ENCODE data around the gene DACT3. TPM values are rescaled to one million over a fixed set of nuclear protein-coding genes. Genes with fewer than 3 reads are reported as not detected.

DACT3 gene
- polyA plus RNA-seq (2013): 13.8 and 15.5 TPM in 2 replicates

- no CpG with 5 or more reads among the region's 61 CpGs for WGBS (ENCODE audit: extremely low coverage, insufficient coverage, insufficient read length)
- Histone ChIP-seq H4K12ac (ENCODE audit: low read depth, low read length) (no peak within 1 kb of the TSS), H3K18ac (ENCODE audit: low read length) (peak within 1 kb of the TSS; percentile 38), H3K27me3 (ENCODE audit: insufficient read depth, low read length) (peaks cover 6% of the 10 kb centered on the region), H4K8ac (ENCODE audit: low read depth, low read length) (peak within 1 kb of the TSS; percentile 46), H2AK5ac (ENCODE audit: low read length) (peak within 1 kb of the TSS; percentile 16), H2BK120ac (ENCODE audit: insufficient read depth, low read length, poor library complexity) (peak within 1 kb of the TSS; percentile 40), H3K14ac (ENCODE audit: low read length) (peak within 1 kb of the TSS; percentile 68), H2BK5ac (ENCODE audit: low read depth, low read length, poor library complexity) (peak within 1 kb of the TSS; percentile 65), H3K9me3 (ENCODE audit: insufficient read depth, low read depth, low read length) (no peaks in the 10 kb centered on the region), H3K27ac (ENCODE audit: low read depth, low read length) (peak within 1 kb of the TSS; percentile 49), H3K79me2 (ENCODE audit: control insufficient read depth, insufficient read depth, low read length, poor library complexity) (peaks cover 3% of the 10 kb centered on the region), H3K4me2 (ENCODE audit: low read length) (peak within 1 kb of the TSS; percentile 99), H3K36me3 (ENCODE audit: control insufficient read depth in 1 of 2, insufficient read depth in 2 of 2, low read length in 2 of 2) (no peaks in the 10 kb centered on the region), H3K23ac (ENCODE audit: low read length) (no peak within 1 kb of the TSS), H2AFZ (ENCODE audit: insufficient read depth, low read length, poor library complexity) (peak within 1 kb of the TSS; percentile 85), H3K79me1 (ENCODE audit: low read length) (peaks cover 8% of the 10 kb centered on the region), H2BK12ac (ENCODE audit: low read length) (peak within 1 kb of the TSS; percentile 9), H3K4me1 (ENCODE audit: control insufficient read depth in 1 of 2, insufficient read depth in 2 of 2, low read length in 2 of 2) (peaks cover 0 to 3% of the 10 kb centered on the region in 2 experiments), H3K9ac (ENCODE audit: low read length) (peak within 1 kb of the TSS; percentile 78), H4K91ac (ENCODE audit: low read depth, low read length) (peak within 1 kb of the TSS; percentile 86), H3K4ac (ENCODE audit: low read depth, low read length) (peak within 1 kb of the TSS; percentile 33), H3K4me3 (ENCODE audit: low read depth, low read length) (peak within 1 kb of the TSS; percentile 88)
- DNase-seq: peak; percentile 100
Observed at GRCh38 chr19:46661020-46661731, at the start of gene DACT3. TSS of gene DACT3 (minus strand) at chr19:46661182. CDS start at chr19:46661064, 118 bp downstream.

GRCh38 chr19:46710687-46711086 lies 49.7 kb upstream of the DACT3 start:
- H3K14ac ChIP-seq (ENCODE audit: low read length): no peak overlapping the region
- no peak overlapping the region for H3K23ac ChIP-seq (ENCODE audit: low read length)
- no peak overlapping the region for H4K12ac ChIP-seq (ENCODE audit: low read depth, low read length)
- no peak for DNase-seq
- H2BK12ac ChIP-seq (ENCODE audit: low read length): no peak overlapping the region
- H3K36me3 ChIP-seq (ENCODE audit: control insufficient read depth in 1 of 2, insufficient read depth in 2 of 2, low read length in 2 of 2): peaks cover 40 to 43% of the 10 kb centered on the region in 2 experiments
- H3K9me3 ChIP-seq (ENCODE audit: insufficient read depth, low read depth, low read length): no peaks in the 10 kb centered on the region
- no peak overlapping the region for H3K27ac ChIP-seq (ENCODE audit: low read depth, low read length)
- peaks cover 0 to 3% of the 10 kb centered on the region in 2 experiments for H3K4me1 ChIP-seq (ENCODE audit: control insufficient read depth in 1 of 2, insufficient read depth in 2 of 2, low read length in 2 of 2)
- no peak overlapping the region for H3K9ac ChIP-seq (ENCODE audit: low read length)
- no peak overlapping the region for H3K4ac ChIP-seq (ENCODE audit: low read depth, low read length)
- no peak overlapping the region for H2AK5ac ChIP-seq (ENCODE audit: low read length)
- H3K18ac ChIP-seq (ENCODE audit: low read length): peak overlapping the region; percentile 6
- H3K79me1 ChIP-seq (ENCODE audit: low read length): peaks cover 13% of the 10 kb centered on the region
- H3K4me3 ChIP-seq (ENCODE audit: low read depth, low read length): no peak overlapping the region
- no peak overlapping the region for H4K91ac ChIP-seq (ENCODE audit: low read depth, low read length)
- H2BK5ac ChIP-seq (ENCODE audit: low read depth, low read length, poor library complexity): no peak overlapping the region
- H2BK120ac ChIP-seq (ENCODE audit: insufficient read depth, low read length, poor library complexity): no peak overlapping the region
- H3K27me3 ChIP-seq (ENCODE audit: insufficient read depth, low read length): no peaks in the 10 kb centered on the region
- H4K8ac ChIP-seq (ENCODE audit: low read depth, low read length): no peak overlapping the region
- no peak overlapping the region for H2AFZ ChIP-seq (ENCODE audit: insufficient read depth, low read length, poor library complexity)
- no CpG with 5 or more reads among the region's 25 CpGs for WGBS (ENCODE audit: extremely low coverage, insufficient coverage, insufficient read length)
- H3K4me2 ChIP-seq (ENCODE audit: low read length): no peak overlapping the region
- peaks cover 13% of the 10 kb centered on the region for H3K79me2 ChIP-seq (ENCODE audit: control insufficient read depth, insufficient read depth, low read length, poor library complexity)

GRCh38 chr19:46704379-46705076 lies 43.5 kb upstream of the DACT3 start:
- WGBS (ENCODE audit: extremely low coverage, insufficient coverage, insufficient read length): no CpG with 5 or more reads among the region's 21 CpGs
- no peak overlapping the region for H4K91ac ChIP-seq (ENCODE audit: low read depth, low read length)
- H2BK120ac ChIP-seq (ENCODE audit: insufficient read depth, low read length, poor library complexity): no peak overlapping the region
- H3K36me3 ChIP-seq (ENCODE audit: control insufficient read depth in 1 of 2, insufficient read depth in 2 of 2, low read length in 2 of 2): peaks cover 63 to 77% of the 10 kb centered on the region in 2 experiments
- no peaks in the 10 kb centered on the region for H3K79me1 ChIP-seq (ENCODE audit: low read length)
- no peak overlapping the region for H3K27ac ChIP-seq (ENCODE audit: low read depth, low read length)
- H3K79me2 ChIP-seq (ENCODE audit: control insufficient read depth, insufficient read depth, low read length, poor library complexity): no peaks in the 10 kb centered on the region
- no peaks in the 10 kb centered on the region for H3K27me3 ChIP-seq (ENCODE audit: insufficient read depth, low read length)
- no peak overlapping the region for H3K18ac ChIP-seq (ENCODE audit: low read length)
- no peaks in the 10 kb centered on the region for H3K4me1 ChIP-seq (ENCODE audit: control insufficient read depth in 1 of 2, insufficient read depth in 2 of 2, low read length in 2 of 2)
- H4K12ac ChIP-seq (ENCODE audit: low read depth, low read length): no peak overlapping the region
- no peak overlapping the region for H3K4me2 ChIP-seq (ENCODE audit: low read length)
- no peak overlapping the region for H2AFZ ChIP-seq (ENCODE audit: insufficient read depth, low read length, poor library complexity)
- no peak overlapping the region for H3K4me3 ChIP-seq (ENCODE audit: low read depth, low read length)
- peak; percentile 59 to 84 for DNase-seq
- H3K23ac ChIP-seq (ENCODE audit: low read length): no peak overlapping the region
- no peak overlapping the region for H4K8ac ChIP-seq (ENCODE audit: low read depth, low read length)
- no peak overlapping the region for H2BK12ac ChIP-seq (ENCODE audit: low read length)
- no peak overlapping the region for H3K9ac ChIP-seq (ENCODE audit: low read length)
- no peak overlapping the region for H3K14ac ChIP-seq (ENCODE audit: low read length)
- no peak overlapping the region for H2AK5ac ChIP-seq (ENCODE audit: low read length)
- no peak overlapping the region for H2BK5ac ChIP-seq (ENCODE audit: low read depth, low read length, poor library complexity)
- H3K9me3 ChIP-seq (ENCODE audit: insufficient read depth, low read depth, low read length): no peaks in the 10 kb centered on the region
- H3K4ac ChIP-seq (ENCODE audit: low read depth, low read length): no peak overlapping the region

- Histone ChIP-seq H3K36me3 (ENCODE audit: control insufficient read depth in 1 of 2, insufficient read depth in 2 of 2, low read length in 2 of 2) (peaks cover 67 to 77% of the 10 kb centered on the region in 2 experiments), H2AFZ (ENCODE audit: insufficient read depth, low read length, poor library complexity) (no peak overlapping the region), H3K23ac (ENCODE audit: low read length) (no peak overlapping the region), H2BK120ac (ENCODE audit: insufficient read depth, low read length, poor library complexity) (no peak overlapping the region), H4K8ac (ENCODE audit: low read depth, low read length) (no peak overlapping the region), H3K27ac (ENCODE audit: low read depth, low read length) (no peak overlapping the region), H3K9ac (ENCODE audit: low read length) (no peak overlapping the region), H3K9me3 (ENCODE audit: insufficient read depth, low read depth, low read length) (no peaks in the 10 kb centered on the region), H3K4me3 (ENCODE audit: low read depth, low read length) (no peak overlapping the region), H3K79me1 (ENCODE audit: low read length) (no peaks in the 10 kb centered on the region), H3K27me3 (ENCODE audit: insufficient read depth, low read length) (no peaks in the 10 kb centered on the region), H2BK12ac (ENCODE audit: low read length) (no peak overlapping the region), H3K18ac (ENCODE audit: low read length) (no peak overlapping the region), H2BK5ac (ENCODE audit: low read depth, low read length, poor library complexity) (no peak overlapping the region), H4K91ac (ENCODE audit: low read depth, low read length) (no peak overlapping the region), H4K12ac (ENCODE audit: low read depth, low read length) (no peak overlapping the region), H3K14ac (ENCODE audit: low read length) (no peak overlapping the region), H3K79me2 (ENCODE audit: control insufficient read depth, insufficient read depth, low read length, poor library complexity) (no peaks in the 10 kb centered on the region), H3K4ac (ENCODE audit: low read depth, low read length) (no peak overlapping the region), H3K4me1 (ENCODE audit: control insufficient read depth in 1 of 2, insufficient read depth in 2 of 2, low read length in 2 of 2) (peaks cover 0 to 2% of the 10 kb centered on the region in 2 experiments), H2AK5ac (ENCODE audit: low read length) (no peak overlapping the region), H3K4me2 (ENCODE audit: low read length) (no peak overlapping the region)
- DNase-seq: no peak
- WGBS (ENCODE audit: extremely low coverage, insufficient coverage, insufficient read length): no CpG with 5 or more reads among the region's 13 CpGs
Observed at GRCh38 chr19:46700704-46701103, 39.7 kb upstream of the DACT3 start.
